ENCODE results near the gene CSNK1A1.
"Not testable (repeated sequence)": the region's sequence is repeated elsewhere in the genome, so short reads cannot be mapped to it uniquely, and the experiment has no call there.

The CSNK1A1 gene

DNA sequence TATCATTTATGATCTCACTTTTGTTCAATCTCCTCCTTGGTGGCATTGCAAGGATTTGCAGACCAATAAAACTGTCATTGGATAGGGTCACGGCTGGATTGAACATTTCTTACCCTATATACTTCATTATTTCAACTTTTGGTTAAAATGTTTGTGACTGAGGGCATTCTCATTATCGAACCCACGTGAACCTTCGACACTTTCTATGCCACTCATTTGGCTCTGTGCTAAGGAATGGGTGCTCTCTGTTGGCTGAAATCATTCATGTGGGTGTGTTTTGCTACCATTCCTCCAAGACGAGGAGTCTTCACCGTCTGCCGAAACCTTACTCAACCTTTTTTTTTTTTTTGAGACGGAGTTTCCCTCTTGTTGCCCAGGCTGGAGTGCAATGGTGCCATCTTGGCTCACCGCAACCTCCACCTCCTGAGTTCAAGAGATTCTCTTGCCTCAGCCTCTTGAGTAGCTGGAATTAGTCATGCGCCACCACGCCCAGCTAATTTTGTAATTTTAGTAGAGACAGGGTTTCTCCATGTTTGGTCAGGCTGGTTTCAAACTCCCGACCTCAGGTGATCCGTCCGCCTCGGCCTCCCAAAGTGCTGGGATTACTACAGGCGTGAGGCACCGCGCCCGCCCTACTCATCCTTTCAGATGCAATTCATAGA lies 62.5 kb downstream of the CSNK1A1 start:
- FAIRE-seq: no peak

DNA sequence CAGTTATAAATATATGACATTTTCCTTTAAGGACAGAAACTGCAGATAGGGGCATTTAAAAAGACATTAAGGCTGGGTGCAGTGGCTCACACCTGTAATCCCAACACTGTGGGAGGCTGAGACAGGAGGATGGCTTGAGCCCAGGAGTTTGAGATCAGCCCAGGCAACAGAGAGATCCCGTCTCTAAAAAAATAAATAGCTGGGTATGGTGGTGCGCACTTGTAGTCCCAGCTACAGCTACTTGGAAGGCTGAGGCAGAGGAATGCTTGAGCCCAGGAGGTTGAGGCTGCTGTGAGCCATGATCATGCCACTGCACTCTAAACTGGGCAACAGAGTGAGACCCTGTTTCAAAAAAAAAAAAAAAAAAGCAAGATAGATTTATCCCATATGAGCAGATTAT lies 63.6 kb downstream of the CSNK1A1 start:
- FAIRE-seq: no peak

DNA sequence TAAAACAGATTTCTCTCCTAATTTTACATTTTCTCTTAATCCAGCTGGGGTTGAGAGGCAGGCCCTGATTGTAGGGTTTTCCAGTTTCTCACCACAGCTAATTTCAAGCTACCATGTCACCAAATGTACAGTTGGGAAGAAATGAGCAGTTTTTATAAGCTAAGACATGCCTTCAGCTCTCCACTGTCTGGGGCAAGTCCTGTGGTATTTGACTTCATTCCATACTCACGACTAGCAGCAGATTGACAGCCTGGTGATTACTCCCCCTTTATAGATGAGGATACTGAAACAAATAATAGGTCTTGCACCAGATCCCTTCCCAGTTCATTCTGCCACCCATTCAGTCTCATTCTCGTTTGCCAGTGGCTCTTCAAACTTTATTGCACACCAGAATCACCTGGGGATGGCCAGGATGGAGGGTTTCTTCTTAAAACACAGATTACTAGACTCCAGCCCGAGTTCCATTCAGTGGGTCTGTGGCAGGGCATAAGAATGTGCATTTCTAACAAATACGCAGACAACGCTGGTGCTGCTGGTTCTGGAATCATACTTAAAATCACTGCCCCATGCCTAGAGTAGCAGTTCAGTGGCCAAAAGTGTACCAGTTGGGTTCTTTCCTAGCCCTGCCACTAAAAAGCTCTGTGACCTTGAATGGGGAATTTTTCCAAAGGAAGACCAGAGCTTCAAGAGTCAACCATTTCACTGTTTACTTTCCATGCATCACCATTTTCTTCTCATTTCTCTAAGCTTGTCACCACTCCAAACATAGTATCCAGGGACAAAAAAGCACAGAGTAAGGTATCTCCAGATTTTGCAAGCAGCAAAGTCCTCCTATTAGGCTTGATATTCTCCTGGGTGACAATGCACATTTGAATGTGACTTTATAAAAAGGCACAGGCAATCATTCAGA lies 64.3 kb downstream of the CSNK1A1 start:
- FAIRE-seq: peak; percentile 69

DNA sequence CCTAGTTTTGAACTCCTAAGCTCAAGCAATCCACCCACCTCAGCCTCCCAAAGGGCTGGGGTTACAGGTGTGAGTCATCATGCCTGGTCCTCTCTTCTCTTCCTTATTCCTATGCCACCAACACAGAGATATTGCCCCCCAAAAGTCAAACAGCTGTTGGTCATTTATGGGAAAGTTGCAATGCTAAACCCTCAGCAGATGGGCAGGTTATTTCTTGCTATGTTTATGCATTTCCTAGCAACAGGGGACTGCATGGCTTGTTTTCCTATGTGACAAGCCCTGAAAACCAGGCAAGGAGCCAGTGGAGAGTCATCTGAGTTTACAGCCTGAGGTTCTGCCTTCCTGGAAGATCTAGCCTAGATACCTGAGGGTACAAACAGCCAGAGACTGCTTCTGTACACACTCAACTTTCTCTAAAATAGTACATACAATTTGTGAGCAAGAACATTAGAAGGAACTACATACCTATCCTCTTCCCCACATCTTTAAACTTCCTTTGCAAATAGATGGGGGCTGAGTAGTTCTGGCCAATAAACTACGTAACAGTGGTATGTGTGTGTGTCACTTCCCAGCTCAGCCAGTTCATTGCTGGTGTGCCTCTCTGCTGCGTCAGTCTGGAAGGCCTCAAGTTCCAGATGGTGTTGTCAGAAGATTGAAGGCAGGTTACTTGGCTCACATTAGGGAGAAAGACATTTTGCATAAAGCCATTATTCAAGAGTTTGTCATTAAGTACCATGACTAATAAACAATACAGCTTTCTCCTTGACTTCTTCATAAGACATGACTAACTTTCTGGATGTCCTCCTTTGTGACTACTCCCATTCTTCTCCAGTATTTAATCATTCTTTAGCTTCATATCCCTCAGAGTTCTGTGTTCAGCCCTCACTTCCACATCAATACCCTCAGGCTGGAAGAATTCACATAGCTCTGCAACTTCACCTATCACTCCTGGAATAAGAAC lies 65.3 kb downstream of the CSNK1A1 start:
- FAIRE-seq: peak; percentile 96

DNA sequence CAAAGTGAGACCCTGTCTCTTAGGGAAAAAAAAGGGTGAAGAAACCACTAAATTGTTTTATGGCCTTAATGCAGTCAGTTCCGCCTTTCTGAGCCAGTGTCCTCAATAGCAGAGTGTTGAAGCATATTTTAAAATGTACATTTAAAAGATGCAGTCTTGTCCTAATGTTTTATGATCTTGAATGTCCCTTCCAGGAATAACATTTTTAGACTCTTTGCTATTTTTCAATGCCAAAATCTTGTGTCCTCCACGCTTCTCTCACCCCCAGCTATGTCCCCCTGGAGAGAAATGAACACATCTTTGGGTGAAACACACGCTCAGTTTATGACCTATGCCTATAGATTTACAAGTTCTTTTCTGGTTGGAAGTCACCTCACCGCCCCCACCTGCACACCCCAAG lies 69.8 kb downstream of the CSNK1A1 start:
- no peak for FAIRE-seq

DNA sequence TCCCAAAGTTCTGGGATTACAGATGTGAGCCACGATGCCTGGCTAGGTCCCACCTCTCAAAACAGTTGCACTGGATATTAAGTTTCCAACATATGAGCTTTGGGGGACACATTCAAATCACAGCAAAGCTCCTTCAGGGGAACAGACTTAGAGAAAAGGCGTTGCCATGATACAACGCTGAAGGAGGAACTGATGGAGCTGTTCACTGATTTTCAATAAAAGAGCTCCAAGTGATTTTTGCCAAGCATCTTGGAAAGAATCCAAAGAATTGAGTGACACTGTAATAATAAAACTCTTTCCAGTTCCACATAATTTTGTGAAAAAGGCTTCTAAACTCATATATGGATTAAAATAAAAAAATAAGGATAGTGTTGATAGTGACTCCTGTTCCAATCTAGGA lies 72.5 kb downstream of the CSNK1A1 start:
- no peak for FAIRE-seq

DNA sequence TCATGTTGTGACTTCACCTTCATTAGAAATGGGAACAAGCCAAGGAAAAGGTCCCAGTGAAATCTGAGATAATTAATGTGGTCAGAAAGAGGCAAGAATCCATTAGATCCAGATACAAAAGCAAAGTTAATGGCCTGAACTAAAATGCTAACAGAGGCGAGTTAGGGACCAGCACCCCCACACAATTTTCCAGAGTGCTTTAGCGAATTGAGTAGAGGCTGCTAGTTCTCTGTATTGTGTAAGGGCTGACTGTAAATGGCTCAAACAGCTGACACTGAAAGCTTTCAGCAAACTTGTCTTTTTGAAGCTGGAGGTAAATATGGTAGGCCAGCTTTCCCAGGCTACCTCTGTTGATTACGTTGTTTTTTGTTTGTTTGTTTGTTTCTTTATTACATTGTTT lies 75.5 kb downstream of the CSNK1A1 start:
- no peak for FAIRE-seq

DNA sequence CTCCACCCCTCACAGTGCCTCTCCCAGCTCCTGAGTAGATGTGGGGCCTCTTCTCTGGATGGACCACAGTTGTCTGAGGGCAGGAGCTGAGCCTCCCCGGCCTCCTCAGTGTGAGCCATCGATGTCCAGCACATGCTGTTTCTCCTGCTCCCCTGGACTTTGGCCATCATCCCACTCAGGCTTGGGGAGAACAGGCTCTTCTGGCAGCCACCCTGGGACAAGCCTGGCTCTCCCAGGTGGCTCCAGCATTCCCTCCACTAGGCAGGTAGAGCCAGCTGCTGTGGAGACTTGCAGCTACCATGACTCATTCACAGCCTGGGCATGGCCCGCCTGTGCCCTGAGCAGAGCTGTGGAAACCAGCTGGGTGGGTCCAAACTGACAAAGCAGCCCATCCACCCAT lies 77.0 kb downstream of the CSNK1A1 start:
- no peak for FAIRE-seq

DNA sequence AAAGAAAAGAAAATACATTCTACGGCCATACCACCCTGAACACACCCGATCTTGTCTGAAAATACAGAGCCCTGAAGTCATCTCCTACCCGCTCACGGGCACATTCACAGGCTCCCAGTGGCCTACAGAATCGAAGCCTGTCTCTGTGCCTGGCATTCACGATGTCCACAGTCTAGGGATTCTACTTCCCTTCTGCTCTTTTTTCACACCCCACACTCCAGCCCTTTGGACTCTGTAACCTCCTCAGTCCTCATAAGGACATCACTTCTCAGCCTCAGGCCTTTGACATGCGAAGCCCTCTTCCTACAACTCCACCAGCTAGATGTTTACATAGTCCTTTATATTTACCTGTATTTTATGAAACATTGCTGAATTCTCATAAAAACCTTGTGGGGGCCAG lies 77.8 kb downstream of the CSNK1A1 start:
- FAIRE-seq: no peak

DNA sequence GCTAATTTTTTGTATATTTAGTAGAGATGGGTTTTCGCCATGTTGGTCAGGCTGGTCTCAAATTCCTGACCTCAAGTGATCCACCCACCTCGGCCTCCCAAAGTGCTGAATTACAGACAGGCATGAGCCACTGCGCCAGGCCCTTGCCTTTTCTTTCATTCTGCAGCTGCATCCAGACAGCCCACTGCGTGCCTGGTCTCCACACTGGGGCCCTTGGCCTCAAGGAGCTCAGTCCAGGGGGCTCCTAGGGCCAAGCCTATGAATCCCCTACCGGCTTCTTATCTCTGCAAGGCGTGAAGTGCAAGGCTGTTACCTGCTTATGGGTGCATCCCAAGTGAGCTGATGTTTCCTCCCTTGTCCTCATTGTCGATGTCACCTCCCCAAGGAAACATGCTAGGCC lies 78.8 kb downstream of the CSNK1A1 start:
- no peak for FAIRE-seq

DNA sequence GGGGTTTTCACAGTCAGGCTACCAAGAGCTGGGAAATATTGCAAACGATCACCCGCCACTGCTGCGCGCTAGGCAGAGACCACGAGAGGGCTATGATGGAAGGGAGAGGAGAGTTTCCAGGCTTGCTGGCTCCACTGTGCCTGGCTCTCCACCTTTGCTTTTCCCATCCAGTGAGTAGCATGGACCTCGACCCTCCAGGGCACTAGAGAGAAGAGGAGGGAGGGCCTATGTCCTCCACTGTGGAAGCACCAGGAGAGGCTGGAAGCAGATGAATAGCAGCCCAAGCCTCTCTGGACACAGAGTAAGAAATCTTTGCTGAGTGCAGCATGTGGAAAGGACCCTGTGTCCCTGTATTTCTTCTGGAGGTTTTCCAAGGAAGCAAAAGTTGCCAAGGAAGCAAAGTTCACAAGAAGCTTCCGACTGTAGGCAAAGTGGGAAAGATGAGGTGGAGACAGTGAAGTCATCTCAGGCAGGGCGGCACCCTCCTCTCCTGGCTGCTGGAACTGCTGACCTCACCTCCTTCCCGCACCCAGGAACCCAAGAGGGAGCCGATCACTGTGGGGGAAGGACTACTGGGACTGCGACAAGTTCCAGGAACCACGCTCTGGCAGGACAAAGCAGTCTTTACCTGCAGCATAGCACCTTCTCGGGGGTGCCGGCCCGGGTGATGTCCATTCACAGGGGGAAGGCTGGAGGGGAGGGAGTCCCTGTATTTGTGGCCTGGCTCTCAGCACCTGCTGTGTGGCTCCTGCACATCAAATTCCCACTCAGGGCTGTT lies 79.6 kb downstream of the CSNK1A1 start:
- FAIRE-seq: no peak

DNA sequence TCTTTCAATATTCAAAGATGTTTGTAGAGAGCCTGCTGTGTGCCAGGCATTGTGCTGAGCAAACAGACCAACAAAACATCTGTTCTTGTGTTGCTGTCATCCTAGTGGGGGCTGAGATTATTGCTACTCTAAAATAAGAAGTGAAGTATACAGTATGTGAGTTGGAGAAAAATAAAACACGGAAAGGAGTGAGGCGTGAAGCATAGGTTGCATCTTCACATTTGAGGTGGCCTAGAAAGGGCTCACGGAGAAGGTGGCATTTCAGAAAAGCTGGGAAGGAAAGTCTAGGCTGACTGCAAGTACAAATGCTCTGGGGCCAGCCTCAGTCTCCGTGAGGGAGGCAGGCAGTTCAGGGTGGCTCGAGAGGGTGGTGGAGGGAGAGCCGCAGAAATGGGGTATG lies 80.3 kb downstream of the CSNK1A1 start:
- no peak for FAIRE-seq

DNA sequence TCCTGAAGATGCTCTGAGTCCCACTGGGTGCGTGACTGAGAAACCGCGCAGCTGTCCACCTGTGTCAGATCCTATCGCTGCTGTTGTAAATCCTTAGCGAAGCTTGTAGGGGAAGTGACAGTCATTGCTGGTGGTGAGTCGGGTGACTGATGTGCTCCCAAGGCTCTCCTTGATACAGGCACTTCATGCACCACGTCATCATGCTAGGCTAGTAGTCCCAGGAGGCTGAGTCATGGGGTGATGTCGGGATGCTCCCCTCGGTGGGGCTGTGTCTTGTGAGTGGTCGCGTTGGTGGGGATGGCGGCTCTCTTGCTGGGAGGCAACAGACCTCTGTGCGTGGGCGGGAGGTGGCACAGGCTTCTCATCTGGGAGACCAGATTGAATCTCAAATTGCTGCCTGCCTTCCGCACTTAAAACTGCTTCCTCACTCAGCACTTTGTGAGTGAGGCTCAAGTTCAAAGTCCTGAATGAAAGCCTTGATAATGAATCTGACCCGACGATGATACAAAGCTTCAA lies 84.7 kb downstream of the CSNK1A1 start:
- FAIRE-seq: no peak

DNA sequence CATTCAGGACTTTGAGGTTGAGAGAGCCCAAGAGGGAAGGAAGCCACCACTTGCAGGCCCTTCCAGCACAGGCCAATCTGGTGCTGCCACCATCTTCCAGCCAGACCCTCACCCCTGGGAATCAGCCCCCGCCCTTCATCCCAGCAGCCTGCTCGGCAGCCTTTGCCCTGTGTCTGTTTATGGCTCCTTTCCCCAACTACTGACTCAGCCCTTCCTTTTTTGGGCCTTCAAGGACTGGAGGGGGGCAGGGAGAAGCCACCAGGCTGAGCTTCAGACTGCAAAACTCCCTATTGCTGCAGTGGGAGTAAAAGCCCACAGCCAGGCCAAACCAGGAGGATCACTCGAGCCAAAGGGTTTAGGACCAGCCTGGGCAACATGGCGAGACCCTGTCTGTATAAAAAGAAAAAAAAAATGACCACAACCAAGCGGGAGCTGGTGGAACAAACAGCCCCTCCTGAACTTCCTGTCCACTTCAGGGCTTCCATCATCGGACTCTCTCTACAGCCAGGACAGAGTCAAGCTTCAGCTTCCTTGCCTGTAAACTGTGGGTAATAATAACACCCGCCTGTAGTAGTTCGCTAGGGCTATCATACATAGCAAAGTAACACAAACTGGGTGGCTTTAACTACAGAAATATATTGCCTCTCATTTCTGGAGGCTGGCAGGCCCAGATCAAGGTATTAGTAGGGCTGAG lies 86.3 kb downstream of the CSNK1A1 start:
- no peak for FAIRE-seq

DNA sequence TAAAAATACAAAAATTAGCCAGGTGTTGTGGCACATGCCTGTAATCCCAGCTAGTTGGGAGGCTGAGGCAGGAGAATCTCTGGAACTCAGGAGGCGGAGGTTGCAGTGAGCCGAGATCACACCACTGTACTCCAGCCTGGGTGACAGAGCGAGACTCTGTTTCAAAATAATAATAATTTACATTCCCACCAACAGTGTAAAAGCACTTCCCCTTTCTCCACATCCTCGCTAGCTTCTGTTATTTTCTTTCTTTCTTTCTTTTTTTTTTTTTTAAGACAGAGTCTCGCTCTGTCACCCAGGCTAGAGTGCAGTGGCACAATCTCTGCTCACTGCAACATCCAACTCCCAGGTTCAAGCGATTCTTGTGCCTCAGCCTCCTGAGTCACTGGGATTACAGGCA lies 89.3 kb downstream of the CSNK1A1 start:
- FAIRE-seq: not testable (repeated sequence)

DNA sequence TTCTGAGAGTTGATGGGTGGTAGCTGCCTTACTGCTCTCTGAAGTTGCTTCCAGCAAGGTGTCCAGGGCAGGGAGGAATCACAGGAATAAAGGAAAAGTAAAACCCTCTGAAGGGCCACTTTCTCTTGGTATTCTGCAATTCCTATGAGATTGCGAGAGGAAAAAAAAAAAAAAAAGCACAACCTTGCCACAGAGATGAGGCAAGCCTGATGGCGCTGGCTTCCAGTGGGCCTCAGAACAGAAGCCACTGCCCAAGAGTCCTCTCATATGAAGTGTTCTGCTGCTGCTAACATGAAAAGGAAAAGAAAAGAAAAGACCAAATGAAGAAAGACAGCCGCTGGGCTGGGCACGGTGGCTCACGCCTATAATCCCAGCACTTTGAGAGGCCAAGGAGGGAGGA lies 91.3 kb downstream of the CSNK1A1 start:
- no peak for FAIRE-seq

DNA sequence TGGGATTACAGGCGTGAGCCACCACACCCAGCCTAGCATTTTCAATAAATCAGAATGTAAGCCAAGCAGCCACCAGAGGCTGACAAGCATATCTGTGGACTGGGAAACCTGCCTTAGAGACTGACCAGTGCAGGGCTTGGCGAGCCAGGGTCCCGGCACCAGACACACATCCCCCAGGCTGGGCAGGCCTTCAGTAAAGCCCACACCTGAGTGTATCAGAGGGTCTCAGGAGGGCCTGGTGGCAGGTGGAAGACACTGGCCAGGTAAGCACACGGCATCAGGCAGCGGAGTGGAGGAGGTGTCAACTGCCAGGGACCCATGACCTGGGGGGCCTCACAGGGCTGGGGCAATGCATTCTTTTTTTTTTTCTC lies 93.9 kb downstream of the CSNK1A1 start:
- no peak for FAIRE-seq

DNA sequence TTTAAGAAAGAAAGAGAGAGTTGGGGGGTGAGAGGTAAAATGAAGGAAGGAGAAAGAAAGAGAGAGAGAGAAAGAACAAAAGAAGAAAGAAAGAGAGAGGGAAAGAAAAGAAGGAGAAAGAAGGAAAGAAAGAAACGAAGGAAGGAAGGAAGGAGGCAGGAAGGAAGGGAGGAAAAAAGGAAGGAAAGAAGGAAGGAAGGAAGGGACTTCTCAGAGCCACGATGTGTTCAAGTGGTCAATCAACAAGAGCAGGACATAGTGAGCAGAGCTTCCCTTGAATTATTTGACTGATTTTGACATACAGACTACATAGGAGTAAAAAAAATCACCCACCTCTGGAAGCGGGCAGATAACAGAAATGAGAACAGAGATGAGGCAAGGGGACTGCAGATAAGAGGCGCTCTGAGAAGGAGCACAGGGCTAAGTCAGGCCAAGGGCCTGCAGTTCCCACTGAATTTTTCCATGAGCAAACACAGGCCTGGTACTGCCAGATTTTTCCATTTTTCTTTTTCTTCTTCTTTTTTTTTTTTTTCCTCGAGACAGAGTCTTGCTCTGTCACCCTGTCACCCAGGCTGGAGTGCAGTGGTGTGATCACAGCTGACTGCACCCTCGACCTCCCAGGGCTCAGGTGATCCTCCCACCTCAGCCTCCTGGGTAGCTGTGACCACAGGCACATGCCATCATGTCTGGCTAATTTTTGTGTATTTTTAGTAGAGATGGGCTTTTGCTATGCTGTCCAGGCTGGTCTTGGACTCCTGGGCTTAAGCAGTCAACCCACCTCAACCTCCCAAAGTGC lies 94.4 kb downstream of the CSNK1A1 start:
- FAIRE-seq: no peak

DNA sequence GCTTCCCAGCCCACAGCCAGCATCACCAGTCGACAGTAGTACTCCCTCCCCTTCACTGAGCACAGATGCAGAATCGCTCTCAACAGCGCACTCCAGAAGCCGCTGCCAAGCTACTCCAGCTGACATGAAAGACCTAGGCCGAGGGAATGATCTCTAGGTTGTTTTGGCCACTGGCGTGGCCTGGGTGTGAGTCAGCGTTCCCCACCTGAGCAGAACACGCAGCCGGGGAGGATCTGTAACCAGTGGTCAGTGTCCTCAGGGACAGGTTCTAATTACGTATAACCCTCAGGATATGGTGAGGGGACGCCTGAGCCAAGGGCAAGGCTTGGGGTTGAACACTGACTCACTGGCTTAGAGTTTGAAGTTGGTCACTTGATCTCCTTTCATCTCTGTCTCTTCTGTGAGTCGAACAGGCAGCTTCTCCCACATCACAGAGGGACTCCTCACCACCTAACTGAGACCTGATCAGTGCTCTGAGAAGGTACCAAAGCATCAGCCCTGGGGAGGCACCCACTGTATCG lies 95.3 kb downstream of the CSNK1A1 start:
- no peak for FAIRE-seq

DNA sequence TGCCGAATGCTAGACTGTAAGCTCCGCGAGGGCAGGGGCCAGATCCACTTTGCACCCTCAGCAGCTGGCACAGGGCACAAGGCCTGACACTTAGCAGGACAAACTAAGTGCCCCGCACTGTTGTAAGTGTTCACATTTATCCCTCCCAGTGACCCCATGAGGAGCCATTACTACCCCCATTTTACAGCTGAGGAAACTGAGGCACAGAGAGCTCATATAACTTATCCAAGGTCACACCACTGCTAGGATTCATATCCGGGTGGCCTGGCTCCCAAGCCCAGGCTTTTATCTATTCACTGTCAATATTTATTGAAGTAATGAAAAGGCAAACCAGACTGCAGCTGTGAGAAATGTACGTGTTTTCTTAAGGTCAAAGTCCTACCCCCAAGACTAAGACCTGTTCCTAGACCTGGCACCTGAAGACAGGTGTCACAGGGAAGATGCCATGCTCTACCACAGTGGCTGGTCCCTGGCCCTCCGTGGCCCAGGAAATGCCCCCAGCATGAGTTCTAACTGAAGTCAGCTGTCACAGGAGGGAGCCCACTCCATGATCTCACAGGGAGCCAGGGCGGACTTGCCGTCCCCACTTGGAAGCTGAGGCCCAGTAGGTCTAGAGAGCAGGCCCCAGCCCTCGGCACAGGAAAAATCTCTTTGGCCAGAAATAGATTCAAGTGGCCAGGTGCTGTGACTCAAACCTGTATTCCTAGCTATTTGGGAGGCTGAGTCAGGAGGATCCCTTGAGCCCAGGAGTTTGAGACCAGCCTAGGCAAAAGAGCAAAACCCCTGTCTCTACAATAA lies 97.4 kb downstream of the CSNK1A1 start:
- no peak for FAIRE-seq
